B cell (primary cell): ENCODE measurements around the gene GPRIN2. TPM values are rescaled to one million over a fixed set of nuclear protein-coding genes. Genes with fewer than 3 reads are reported as not detected.

Source experiments
- ATAC-seq: fragments of 200-7000 bp; cut with Tn5 transposase; one replicate; pipeline ENCODE4 v1.10.0; 2021; ENCODE audit warnings: low read depth, mild to moderate bottlenecking, moderate number of reproducible peaks, moderate library complexity
- CTCF ChIA-PET: fragments of 350-600 bp; sonication (Branson Sonifier 250); formaldehyde crosslinking; loops from one replicate; lab custom pipeline; 2021; ENCODE audit warnings: antibody characterized with exemption, inconsistent platforms; lab: Charles Lee
- POLR2A ChIA-PET: fragments of 350-600 bp; sonication (Branson Sonifier 250); formaldehyde crosslinking; loops from one replicate; lab custom pipeline; 2021; ENCODE audit warnings: antibody characterized with exemption; lab: Charles Lee
- DNase-seq: peaks from one replicate; pipeline ENCODE4 v3.0.0; 2013
- H2AFZ ChIP-seq: 2 replicates; pipeline ENCODE4 v1.6.1; 2012; ENCODE audit warnings: mild to moderate bottlenecking, low read depth, low read length; ENCODE audit not compliant: insufficient read depth, poor library complexity, severe bottlenecking
- H3K27ac ChIP-seq, 2 donors: 1 replicate in 1 of 2; 2 replicates in 1 of 2; pipeline ENCODE4 v1.5.1; 2012 to 2013; ENCODE audit warnings: low read length in 2 of 2, mild to moderate bottlenecking in 2 of 2, moderate library complexity in 1 of 2
- H3K27me3 ChIP-seq, 4 experiments: fragments of 200-600 bp in 1 of 4; sonication (generic) in 1 of 4; replicated peaks in 1 of 4; 1 replicate in 2 of 4; 2 replicates in 2 of 4; pipeline versions ENCODE4 v1.6.1 to v1.7.0; 2013 to 2016; ENCODE audit warnings: low read length in 3 of 4, mild to moderate bottlenecking in 2 of 4, mixed read lengths in 1 of 4, moderate library complexity in 1 of 4; ENCODE audit not compliant: insufficient read depth in 4 of 4, control insufficient read depth in 3 of 4; ENCODE audit errors: control extremely low read depth in 1 of 4
- H3K36me3 ChIP-seq, 2 experiments: replicated peaks in 1 of 2; 1 replicate in 1 of 2; 2 replicates in 1 of 2; pipeline versions ENCODE4 v1.6.1 to v1.7.1; 2013; ENCODE audit warnings: low read length in 1 of 2; ENCODE audit not compliant: insufficient read depth in 2 of 2, control insufficient read depth in 1 of 2; ENCODE audit errors: control extremely low read depth in 1 of 2, extremely low read depth in 1 of 2
- H3K4me1 ChIP-seq, 2 donors: fragments of 200-600 bp in 1 of 2; sonication (generic) in 1 of 2; 1 replicate in 1 of 2; 2 replicates in 1 of 2; pipeline versions ENCODE4 v1.5.1 to v1.6.1; 2013 to 2017; ENCODE audit warnings: low read length in 2 of 2; ENCODE audit not compliant: control insufficient read depth in 2 of 2, insufficient read depth in 2 of 2
- H3K4me2 ChIP-seq: replicated peaks from 2 replicates; pipeline ENCODE3; 2012; ENCODE audit warnings: mild to moderate bottlenecking, low read depth, low read length; ENCODE audit not compliant: poor library complexity, severe bottlenecking
- H3K4me3 ChIP-seq, 5 experiments: fragments of 200-600 bp in 1 of 5; sonication (generic) in 1 of 5; 1 replicate in 3 of 5; 2 replicates in 2 of 5; pipeline versions ENCODE4 v1.5.1 to v1.7.0; 2011 to 2016; ENCODE audit warnings: low read length in 4 of 5, mild to moderate bottlenecking in 4 of 5, low read depth in 2 of 5, control low read depth in 1 of 5, moderate library complexity in 1 of 5; ENCODE audit not compliant: insufficient read depth in 1 of 5; ENCODE audit errors: control extremely low read depth in 1 of 5, extremely low read depth in 1 of 5
- H3K79me2 ChIP-seq: fragments of 200-600 bp; sonication (generic); one replicate; pipeline ENCODE4 v1.6.0; 2016; ENCODE audit warnings: low read length; ENCODE audit not compliant: control insufficient read depth, insufficient read depth
- H3K9ac ChIP-seq: fragments of 200-600 bp; sonication (generic); 2 replicates; pipeline ENCODE4 v1.6.1; 2017; ENCODE audit warnings: mild to moderate bottlenecking, low read length, moderate library complexity
- H3K9me3 ChIP-seq, 3 donors: one replicate each; pipeline versions ENCODE4 v1.6.1 to v1.7.1; 2013; ENCODE audit warnings: low read length in 2 of 3; ENCODE audit not compliant: control insufficient read depth in 2 of 3, insufficient read depth in 1 of 3; ENCODE audit errors: control extremely low read depth in 1 of 3
- H4K20me1 ChIP-seq: 2 replicates; pipeline ENCODE4 v1.6.0; 2012; ENCODE audit warnings: mild to moderate bottlenecking, low read length; ENCODE audit not compliant: insufficient read depth, control insufficient read depth, poor library complexity, severe bottlenecking
- H3K27ac Mint-ChIP-seq: one replicate; pipeline ENCODE4 v1.8.0; 2021; ENCODE audit warnings: mixed read lengths
- H3K27me3 Mint-ChIP-seq: one replicate; pipeline ENCODE4 v1.8.0; 2021; ENCODE audit warnings: mixed read lengths
- H3K4me1 Mint-ChIP-seq: one replicate; pipeline ENCODE4 v1.8.0; 2021; ENCODE audit warnings: mixed read lengths
- H3K4me3 Mint-ChIP-seq: one replicate; pipeline ENCODE4 v1.8.0; 2021; ENCODE audit warnings: mixed read lengths
- H3K9me3 Mint-ChIP-seq: one replicate; pipeline ENCODE4 v1.8.0; 2022; ENCODE audit warnings: mixed read lengths; ENCODE audit not compliant: insufficient read depth
- CTCF ChIP-seq: fragments of 200-600 bp; IDR thresholded peaks from one replicate; pipeline ENCODE4 v1.8.0; 2022; ENCODE audit warnings: antibody characterized with exemption, mild to moderate bottlenecking
- EZH2 ChIP-seq: IDR thresholded peaks from 2 replicates; pipeline ENCODE4 v1.6.1; 2012; ENCODE audit warnings: borderline replicate concordance, low read depth, mild to moderate bottlenecking, moderate library complexity, low read length; ENCODE audit not compliant: insufficient read depth, poor library complexity, severe bottlenecking
- WGBS: methylation state at CpG from one replicate; pipeline ENCODE4 v1.1.5; 2013; ENCODE audit warnings: missing lambda C conversion rate; ENCODE audit not compliant: insufficient coverage; 5-methylcytosine and 5-hydroxymethylcytosine counted together
- intact Hi-C: fragments of 100-400 bp; cut with micrococcal nuclease; formaldehyde crosslinking; loops from one replicate; pipeline ENCODE4 v1.10.0; 2022
- polyA plus RNA-seq: library from polyadenylated mRNA; depleted of rRNA; stranded (reverse); fragments of >200 nt; gene quantifications from 2 replicates; pipeline ENCODE4 v1.2.3, GENCODE V29; 2012
- total RNA-seq, 2 donors: library from RNA; stranded (reverse); fragments of 120-200 nt in 1 of 2; gene quantifications; 1 replicate in 1 of 2; 2 replicates in 1 of 2; pipeline versions ENCODE4 v1.2.3 to v1.2.4, GENCODE V29; 2013 to 2022

The GPRIN2 gene
- total and polyA plus RNA-seq, 2 donors (not counting 1 experiment from before 2014, with no cell fraction given), result not detected

GRCh38 chr10:46558392-46559185 is 2.1 kb upstream of the GPRIN2 start:
- H3K4me3 Mint-ChIP-seq, result no peak overlapping the region
- TF ChIP-seq EZH2 (no peak), CTCF (no peak)
- Histone ChIP-seq H3K36me3 (no peaks in the 10 kb centered on the region), H3K9ac (no peak overlapping the region), H3K27me3 (peaks cover 0 to 38% (median 18%) of the 10 kb centered on the region in 4 experiments), H4K20me1 (no peaks in the 10 kb centered on the region), H3K4me2 (no peak overlapping the region), H3K9me3 (peaks cover 0 to 4% (median 0%) of the 10 kb centered on the region in 3 donors), H3K4me3 (no peak overlapping the region), H3K4me1 (peaks cover 9 to 12% of the 10 kb centered on the region in 2 donors), H2AFZ (no peak overlapping the region), H3K27ac (no peak overlapping the region), H3K79me2 (no peaks in the 10 kb centered on the region)
- DNase-seq (no peak), ATAC-seq (no peak)
- ChIA-PET POLR2A (no interaction called here), CTCF (no interaction called here)
- H3K4me1 Mint-ChIP-seq, result peaks cover 18% of the 10 kb centered on the region
- peaks cover 7% of the 10 kb centered on the region for H3K27me3 Mint-ChIP-seq
- no peak overlapping the region for H3K27ac Mint-ChIP-seq
- 84% methylated on average over 9 of the region's 9 CpGs for WGBS
- no peaks in the 10 kb centered on the region for H3K9me3 Mint-ChIP-seq
- intact Hi-C loops, result no loop called here

GRCh38 chr10:46558122-46558391 is 1.6 kb upstream of the GPRIN2 start:
- Histone ChIP-seq H3K4me3 (no peak overlapping the region), H3K9ac (no peak overlapping the region), H4K20me1 (no peaks in the 10 kb centered on the region), H3K9me3 (peaks cover 0 to 4% (median 0%) of the 10 kb centered on the region in 3 donors), H3K36me3 (no peaks in the 10 kb centered on the region), H2AFZ (no peak overlapping the region), H3K27me3 (peaks cover 0 to 38% (median 18%) of the 10 kb centered on the region in 4 experiments), H3K27ac (no peak overlapping the region), H3K4me2 (no peak overlapping the region), H3K79me2 (no peaks in the 10 kb centered on the region), H3K4me1 (peaks cover 9 to 12% of the 10 kb centered on the region in 2 donors)
- ATAC-seq, result no peak
- intact Hi-C loops, result no loop called here
- H3K27ac Mint-ChIP-seq, result no peak overlapping the region
- ChIA-PET POLR2A (no interaction called here), CTCF (no interaction called here)
- no CpG with 5 or more reads among the region's 1 CpG for whole genome bisulfite sequencing
- peaks cover 9% of the 10 kb centered on the region for H3K27me3 Mint-ChIP-seq
- TF ChIP-seq EZH2, result no peak
- TF ChIP-seq CTCF, result no peak
- H3K9me3 Mint-ChIP-seq, result no peaks in the 10 kb centered on the region
- H3K4me3 Mint-ChIP-seq, result peak overlapping the region; percentile 40
- H3K4me1 Mint-ChIP-seq, result peaks cover 18% of the 10 kb centered on the region
- no peak for DNase-seq
